SK-N-SH (cell line): ENCODE results near the gene FIGNL2. TPM values are rescaled to one million over a fixed set of nuclear protein-coding genes. Genes with fewer than 3 reads are reported as not detected.

ENCODE experiments used
- CHD2 ChIP-seq: fragments of 150-350 bp; IDR thresholded peaks from 2 replicates; pipeline ENCODE4 v1.6.1; 2018; ENCODE audit warnings: low read length; ENCODE audit not compliant: partially characterized antibody
- EP300 ChIP-seq, 2 experiments: IDR thresholded peaks; 2 replicates each; pipeline versions ENCODE4 v1.4.0 to v1.6.1; 2012; ENCODE audit warnings: borderline replicate concordance in 1 of 2, low read depth in 1 of 2, low read length in 1 of 2
- FOSL2 ChIP-seq: IDR thresholded peaks from 2 replicates; pipeline ENCODE4 v1.4.0; 2012; ENCODE audit warnings: low read depth, mild to moderate bottlenecking, moderate library complexity, borderline replicate concordance
- GABPA ChIP-seq: IDR thresholded peaks from 2 replicates; pipeline ENCODE4 v1.4.0; 2012; ENCODE audit warnings: low read depth, mild to moderate bottlenecking
- GATA2 ChIP-seq: sonication (generic); formaldehyde crosslinking; IDR thresholded peaks from 2 replicates; pipeline ENCODE4 v1.5.0; 2020; ENCODE audit warnings: mild to moderate bottlenecking, missing genetic modification reagents
- JUND ChIP-seq: IDR thresholded peaks from 2 replicates; pipeline ENCODE4 v1.4.0; 2012
- NFIC ChIP-seq: IDR thresholded peaks from 2 replicates; pipeline ENCODE4 v1.4.0; 2012; ENCODE audit warnings: borderline replicate concordance
- NRF1 ChIP-seq: IDR thresholded peaks from 2 replicates; pipeline ENCODE4 v1.6.1; 2012; ENCODE audit warnings: low read depth, mild to moderate bottlenecking, low read length
- RXRA ChIP-seq: IDR thresholded peaks from 2 replicates; pipeline ENCODE4 v1.4.0; 2012; ENCODE audit warnings: low read depth, mild to moderate bottlenecking, borderline replicate concordance
- SMC3 ChIP-seq: IDR thresholded peaks from 2 replicates; pipeline ENCODE4 v1.6.1; 2012; ENCODE audit warnings: low read depth, low read length, improper control_type of control experiment
- TCF12 ChIP-seq: IDR thresholded peaks from 2 replicates; pipeline ENCODE4 v1.4.0; 2012
- TEAD4 ChIP-seq: IDR thresholded peaks from 2 replicates; pipeline ENCODE4 v1.4.0; 2012; ENCODE audit warnings: mild to moderate bottlenecking, borderline replicate concordance; ENCODE audit not compliant: insufficient read depth
- YY1 ChIP-seq: IDR thresholded peaks from 2 replicates; pipeline ENCODE4 v1.4.0; 2012; ENCODE audit warnings: low read depth, mild to moderate bottlenecking
- polyA plus RNA-seq, 3 experiments: library from polyadenylated mRNA; depleted of rRNA; stranded (reverse); fragments of >200 nt; gene quantifications; 2 replicates each; pipeline ENCODE4 v1.2.3, GENCODE V29; 2012
- TF ChIP-seq, protein P1 (sequence below): fragments of 200-600 bp; sonication (generic); IDR thresholded peaks from 2 replicates; pipeline ENCODE4 v1.6.1; 2017; ENCODE audit warnings: antibody characterized with exemption, mild to moderate bottlenecking, moderate library complexity
- TF ChIP-seq, protein P2 (sequence below): IDR thresholded peaks from 2 replicates; pipeline ENCODE4; 2012
- TF ChIP-seq, protein P3 (sequence below): IDR thresholded peaks from 2 replicates; pipeline ENCODE4 v1.6.1; 2012; ENCODE audit warnings: mild to moderate bottlenecking, low read depth, low read length, moderate library complexity
- TF ChIP-seq, protein P4 (sequence below): IDR thresholded peaks from 2 replicates; pipeline ENCODE4 v1.4.0; 2012; ENCODE audit warnings: low read depth, borderline replicate concordance

Gene FIGNL2
- polyA plus RNA-seq, 1 of the 3 experiments (the other 2 are of a cell fraction): 0.05 TPM

DNA sequence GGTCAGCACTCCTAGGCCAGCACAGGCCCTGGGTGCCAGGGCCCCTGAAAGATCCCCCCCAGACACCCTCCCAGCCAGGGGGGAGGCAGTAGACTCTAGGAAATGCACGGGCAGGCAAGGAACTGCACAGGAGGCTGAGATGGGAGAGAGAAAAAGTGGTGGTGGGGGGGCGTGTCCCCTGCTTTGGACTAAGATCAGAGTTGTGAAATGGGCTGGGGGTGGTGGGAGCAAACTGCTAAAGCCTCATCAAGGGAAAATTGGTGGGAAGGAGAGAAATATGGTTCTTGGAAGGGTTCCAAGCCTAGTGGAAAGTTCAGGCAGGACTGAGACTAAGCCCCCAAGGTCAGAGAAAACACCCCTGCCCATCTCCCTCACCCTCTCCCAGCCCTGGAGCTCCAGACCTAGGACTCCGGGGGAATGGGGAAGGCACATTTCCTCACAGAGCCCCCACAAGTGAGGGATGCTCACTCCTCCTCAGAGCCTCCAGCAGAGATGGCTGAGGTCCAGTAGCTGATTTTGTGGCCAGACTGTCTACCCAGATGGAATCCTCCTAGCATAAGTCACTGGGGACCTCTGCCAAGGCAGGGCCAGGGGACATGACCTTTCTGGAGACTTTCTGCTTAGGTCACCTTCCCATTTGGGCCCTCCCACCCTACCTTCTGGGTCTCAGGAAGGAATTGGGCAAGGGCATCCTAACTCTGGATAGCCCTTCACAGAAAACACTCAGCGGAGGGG is 29.8 kb downstream of the FIGNL2 start (continued):
- TF ChIP-seq, protein P1, sequence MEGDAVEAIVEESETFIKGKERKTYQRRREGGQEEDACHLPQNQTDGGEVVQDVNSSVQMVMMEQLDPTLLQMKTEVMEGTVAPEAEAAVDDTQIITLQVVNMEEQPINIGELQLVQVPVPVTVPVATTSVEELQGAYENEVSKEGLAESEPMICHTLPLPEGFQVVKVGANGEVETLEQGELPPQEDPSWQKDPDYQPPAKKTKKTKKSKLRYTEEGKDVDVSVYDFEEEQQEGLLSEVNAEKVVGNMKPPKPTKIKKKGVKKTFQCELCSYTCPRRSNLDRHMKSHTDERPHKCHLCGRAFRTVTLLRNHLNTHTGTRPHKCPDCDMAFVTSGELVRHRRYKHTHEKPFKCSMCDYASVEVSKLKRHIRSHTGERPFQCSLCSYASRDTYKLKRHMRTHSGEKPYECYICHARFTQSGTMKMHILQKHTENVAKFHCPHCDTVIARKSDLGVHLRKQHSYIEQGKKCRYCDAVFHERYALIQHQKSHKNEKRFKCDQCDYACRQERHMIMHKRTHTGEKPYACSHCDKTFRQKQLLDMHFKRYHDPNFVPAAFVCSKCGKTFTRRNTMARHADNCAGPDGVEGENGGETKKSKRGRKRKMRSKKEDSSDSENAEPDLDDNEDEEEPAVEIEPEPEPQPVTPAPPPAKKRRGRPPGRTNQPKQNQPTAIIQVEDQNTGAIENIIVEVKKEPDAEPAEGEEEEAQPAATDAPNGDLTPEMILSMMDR: no peak
- TF ChIP-seq, protein P2, sequence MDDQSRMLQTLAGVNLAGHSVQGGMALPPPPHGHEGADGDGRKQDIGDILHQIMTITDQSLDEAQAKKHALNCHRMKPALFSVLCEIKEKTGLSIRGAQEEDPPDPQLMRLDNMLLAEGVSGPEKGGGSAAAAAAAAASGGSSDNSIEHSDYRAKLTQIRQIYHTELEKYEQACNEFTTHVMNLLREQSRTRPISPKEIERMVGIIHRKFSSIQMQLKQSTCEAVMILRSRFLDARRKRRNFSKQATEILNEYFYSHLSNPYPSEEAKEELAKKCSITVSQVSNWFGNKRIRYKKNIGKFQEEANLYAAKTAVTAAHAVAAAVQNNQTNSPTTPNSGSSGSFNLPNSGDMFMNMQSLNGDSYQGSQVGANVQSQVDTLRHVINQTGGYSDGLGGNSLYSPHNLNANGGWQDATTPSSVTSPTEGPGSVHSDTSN: peak; percentile 33; the same call in 1 of the 2 replicates
- TF ChIP-seq RXRA (peak; percentile 96), GABPA (no peak), GATA2 (no peak), SMC3 (no peak), FOSL2 (peak; percentile 66), TEAD4 (peak; percentile 72), JUND (peak; percentile 63), EP300 (IDR thresholded peaks at IDR 0.05; ENCODE audit: borderline replicate concordance in 1 of 2, low read depth in 1 of 2, low read length in 1 of 2) (peak in 1 of 2 experiments; percentile 80; a peak in 2 of 4 replicates), NRF1 (no peak), CHD2 (no peak), NFIC (peak; percentile 96), YY1 (no peak), TCF12 (peak; percentile 84)
- TF ChIP-seq, protein P3, sequence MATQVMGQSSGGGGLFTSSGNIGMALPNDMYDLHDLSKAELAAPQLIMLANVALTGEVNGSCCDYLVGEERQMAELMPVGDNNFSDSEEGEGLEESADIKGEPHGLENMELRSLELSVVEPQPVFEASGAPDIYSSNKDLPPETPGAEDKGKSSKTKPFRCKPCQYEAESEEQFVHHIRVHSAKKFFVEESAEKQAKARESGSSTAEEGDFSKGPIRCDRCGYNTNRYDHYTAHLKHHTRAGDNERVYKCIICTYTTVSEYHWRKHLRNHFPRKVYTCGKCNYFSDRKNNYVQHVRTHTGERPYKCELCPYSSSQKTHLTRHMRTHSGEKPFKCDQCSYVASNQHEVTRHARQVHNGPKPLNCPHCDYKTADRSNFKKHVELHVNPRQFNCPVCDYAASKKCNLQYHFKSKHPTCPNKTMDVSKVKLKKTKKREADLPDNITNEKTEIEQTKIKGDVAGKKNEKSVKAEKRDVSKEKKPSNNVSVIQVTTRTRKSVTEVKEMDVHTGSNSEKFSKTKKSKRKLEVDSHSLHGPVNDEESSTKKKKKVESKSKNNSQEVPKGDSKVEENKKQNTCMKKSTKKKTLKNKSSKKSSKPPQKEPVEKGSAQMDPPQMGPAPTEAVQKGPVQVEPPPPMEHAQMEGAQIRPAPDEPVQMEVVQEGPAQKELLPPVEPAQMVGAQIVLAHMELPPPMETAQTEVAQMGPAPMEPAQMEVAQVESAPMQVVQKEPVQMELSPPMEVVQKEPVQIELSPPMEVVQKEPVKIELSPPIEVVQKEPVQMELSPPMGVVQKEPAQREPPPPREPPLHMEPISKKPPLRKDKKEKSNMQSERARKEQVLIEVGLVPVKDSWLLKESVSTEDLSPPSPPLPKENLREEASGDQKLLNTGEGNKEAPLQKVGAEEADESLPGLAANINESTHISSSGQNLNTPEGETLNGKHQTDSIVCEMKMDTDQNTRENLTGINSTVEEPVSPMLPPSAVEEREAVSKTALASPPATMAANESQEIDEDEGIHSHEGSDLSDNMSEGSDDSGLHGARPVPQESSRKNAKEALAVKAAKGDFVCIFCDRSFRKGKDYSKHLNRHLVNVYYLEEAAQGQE: no peak
- TF ChIP-seq, protein P4, sequence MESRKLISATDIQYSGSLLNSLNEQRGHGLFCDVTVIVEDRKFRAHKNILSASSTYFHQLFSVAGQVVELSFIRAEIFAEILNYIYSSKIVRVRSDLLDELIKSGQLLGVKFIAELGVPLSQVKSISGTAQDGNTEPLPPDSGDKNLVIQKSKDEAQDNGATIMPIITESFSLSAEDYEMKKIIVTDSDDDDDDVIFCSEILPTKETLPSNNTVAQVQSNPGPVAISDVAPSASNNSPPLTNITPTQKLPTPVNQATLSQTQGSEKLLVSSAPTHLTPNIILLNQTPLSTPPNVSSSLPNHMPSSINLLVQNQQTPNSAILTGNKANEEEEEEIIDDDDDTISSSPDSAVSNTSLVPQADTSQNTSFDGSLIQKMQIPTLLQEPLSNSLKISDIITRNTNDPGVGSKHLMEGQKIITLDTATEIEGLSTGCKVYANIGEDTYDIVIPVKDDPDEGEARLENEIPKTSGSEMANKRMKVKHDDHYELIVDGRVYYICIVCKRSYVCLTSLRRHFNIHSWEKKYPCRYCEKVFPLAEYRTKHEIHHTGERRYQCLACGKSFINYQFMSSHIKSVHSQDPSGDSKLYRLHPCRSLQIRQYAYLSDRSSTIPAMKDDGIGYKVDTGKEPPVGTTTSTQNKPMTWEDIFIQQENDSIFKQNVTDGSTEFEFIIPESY: no peak
